Measurements from ENCODE around the gene NEUROG3.

NEUROG3 gene

GRCh38 chr10:69568472-69569395 lies 4.5 kb downstream of the NEUROG3 start:
- no peak overlapping the region for H3K27ac ChIP-seq
- TF ChIP-seq CTCF (conservative IDR thresholded peaks at IDR 0.05; ENCODE audit: low read depth), result no peak
- ChIA-PET CTCF (interaction anchor here (0.7 kb wide), 1 partner anchor 358 kb away, joined by 4 read pairs; no protein-coding TSS in a partner anchor), POLR2A (ENCODE audit: low non-redundant PET) (no interaction called here)
- DNase-seq (ENCODE audit: low spot score), result no peak

DNA sequence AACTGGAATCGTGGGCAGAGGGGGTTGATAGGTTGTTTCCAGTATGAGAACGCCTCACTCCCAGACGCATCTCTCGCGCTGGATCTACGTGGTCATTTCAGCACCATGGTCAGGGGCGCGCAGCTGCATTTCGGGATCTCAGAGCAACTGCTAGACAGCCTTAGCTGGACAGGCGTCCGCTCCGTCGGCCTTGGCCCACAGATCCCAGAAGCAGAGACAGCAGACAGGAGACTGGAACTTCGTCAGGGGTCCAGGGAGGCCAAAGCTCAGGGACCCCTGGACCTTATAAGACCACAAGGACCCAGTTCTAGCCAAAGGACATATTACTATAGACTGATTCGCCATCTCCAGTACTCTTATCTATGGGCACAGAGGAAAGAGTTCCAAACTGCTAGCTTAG lies 5.3 kb downstream of the NEUROG3 start:
- no peak for TF ChIP-seq CTCF (conservative IDR thresholded peaks at IDR 0.05; ENCODE audit: low read depth)
- ChIA-PET POLR2A (ENCODE audit: low non-redundant PET) (no interaction called here), CTCF (no interaction called here)
- peak; percentile 64 for DNase-seq (ENCODE audit: low spot score)
- H3K27ac ChIP-seq, result no peak overlapping the region

- CTCF ChIA-PET, result no interaction called here
Observed at GRCh38 chr10:69562731-69563254, 10.4 kb downstream of the NEUROG3 start.

GRCh38 chr10:69559525-69559924 lies 13.7 kb downstream of the NEUROG3 start:
- TF ChIP-seq CTCF (conservative IDR thresholded peaks at IDR 0.05; ENCODE audit: low read depth), result no peak
- POLR2A ChIA-PET (ENCODE audit: low non-redundant PET), result no interaction called here
- DNase-seq (ENCODE audit: low spot score), result no peak
- CTCF ChIA-PET, result no interaction called here
- H3K27ac ChIP-seq, result no peak overlapping the region

More at GRCh38 chr10:69562731-69563254, 10.4 kb downstream of the NEUROG3 start:
- H3K27ac ChIP-seq, result no peak overlapping the region
- POLR2A ChIA-PET (ENCODE audit: low non-redundant PET), result no interaction called here
- no peak for TF ChIP-seq CTCF (conservative IDR thresholded peaks at IDR 0.05; ENCODE audit: low read depth)
- no peak for DNase-seq (ENCODE audit: low spot score)

- no peak for TF ChIP-seq CTCF (conservative IDR thresholded peaks at IDR 0.05; ENCODE audit: low read depth)
- no peak for DNase-seq (ENCODE audit: low spot score)
- H3K27ac ChIP-seq, result no peak overlapping the region
- CTCF ChIA-PET, result interaction anchor here (1.0 kb wide), 1 partner anchor 72 kb away, joined by 6 read pairs; the partner anchor contains the start of gene FAM241B
- POLR2A ChIA-PET (ENCODE audit: low non-redundant PET), result no interaction called here
Observed at GRCh38 chr10:69558559-69558958, 14.7 kb downstream of the NEUROG3 start.

- DNase-seq (ENCODE audit: low spot score), result no peak
- CTCF ChIA-PET, result interaction anchor here (1.0 kb wide), 1 partner anchor 27 kb away, joined by 4 read pairs; no protein-coding TSS in a partner anchor
- no peak for TF ChIP-seq CTCF (conservative IDR thresholded peaks at IDR 0.05; ENCODE audit: low read depth)
- no peak overlapping the region for H3K27ac ChIP-seq
- POLR2A ChIA-PET (ENCODE audit: low non-redundant PET), result no interaction called here
Observed at GRCh38 chr10:69554611-69555010, 18.6 kb downstream of the NEUROG3 start.
